Measurements from ENCODE around the gene TRIP6. TPM values are rescaled to one million over a fixed set of nuclear protein-coding genes. Genes with fewer than 3 reads are reported as not detected.

Gene TRIP6
- total and polyA plus RNA-seq, 2 of the 8 experiments (the other 6 are each of a cell fraction or from before 2014, with no cell fraction given) = 88.4 to 103 TPM

DNA sequence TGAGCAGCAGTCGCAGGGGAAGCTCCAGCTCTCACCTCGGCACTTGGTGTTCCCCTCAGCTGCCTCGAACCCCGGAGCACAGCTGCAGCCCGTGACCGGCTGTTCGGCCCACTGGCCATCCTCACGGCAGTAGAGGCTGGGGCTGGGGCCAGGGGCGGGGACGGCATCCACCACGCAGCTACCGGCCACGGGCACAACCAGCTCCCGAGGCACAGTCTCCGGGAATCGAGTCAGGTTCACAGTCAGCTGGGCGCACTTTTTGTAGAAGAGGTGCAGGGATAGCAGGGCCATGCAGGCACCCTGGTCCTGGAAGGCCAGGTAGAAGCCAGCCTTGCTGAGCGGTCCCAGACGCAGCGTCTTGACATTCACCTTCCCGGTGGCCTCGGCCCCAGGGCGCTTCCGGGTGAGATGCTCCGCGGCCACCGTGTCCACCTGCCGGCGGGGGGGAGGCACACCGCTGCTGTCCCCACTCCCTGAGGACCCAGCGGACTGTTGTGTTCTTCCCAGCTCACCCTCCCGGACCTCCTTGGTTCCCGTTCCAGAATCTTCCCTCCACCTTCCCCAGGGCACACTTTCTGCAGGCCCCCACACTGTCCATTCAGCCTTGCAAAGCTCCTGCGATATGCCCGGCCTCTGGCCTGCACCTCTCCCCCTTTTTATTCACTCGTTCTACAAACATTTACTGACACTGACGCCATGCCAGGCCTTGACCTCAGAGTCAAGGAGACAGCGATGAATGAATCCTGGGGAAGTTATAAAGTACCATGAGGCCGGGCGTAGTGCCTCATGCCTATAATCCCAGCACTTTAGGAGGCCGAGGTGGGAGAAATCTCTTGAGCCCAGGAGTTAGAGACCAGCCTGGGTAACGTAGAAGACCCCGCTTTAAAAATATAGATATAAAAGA is 44.7 kb upstream of the TRIP6 start:
- no peaks in the 10 kb centered on the region for H3K27me3 ChIP-seq (replicated peaks in 1 of 4; ENCODE audit: control insufficient read depth in 3 of 4, extremely low read depth in 1 of 4, insufficient read depth in 3 of 4, low read length in 3 of 4)
- TF ChIP-seq HDAC2 (IDR thresholded peaks at IDR 0.05; ENCODE audit: borderline replicate concordance in 1 of 2, low read depth in 2 of 2, low read length in 2 of 2) = no peak
- TF ChIP-seq CTBP2 (IDR thresholded peaks at IDR 0.05; ENCODE audit: borderline replicate concordance, insufficient read depth, insufficient read length, low read length) = no peak
- TF ChIP-seq BACH1 (IDR thresholded peaks at IDR 0.05; ENCODE audit: low read length) = no peak
- TF ChIP-seq RFX5 (IDR thresholded peaks at IDR 0.05; ENCODE audit: borderline replicate concordance, low read depth, low read length) = no peak
- TF ChIP-seq, protein P1, sequence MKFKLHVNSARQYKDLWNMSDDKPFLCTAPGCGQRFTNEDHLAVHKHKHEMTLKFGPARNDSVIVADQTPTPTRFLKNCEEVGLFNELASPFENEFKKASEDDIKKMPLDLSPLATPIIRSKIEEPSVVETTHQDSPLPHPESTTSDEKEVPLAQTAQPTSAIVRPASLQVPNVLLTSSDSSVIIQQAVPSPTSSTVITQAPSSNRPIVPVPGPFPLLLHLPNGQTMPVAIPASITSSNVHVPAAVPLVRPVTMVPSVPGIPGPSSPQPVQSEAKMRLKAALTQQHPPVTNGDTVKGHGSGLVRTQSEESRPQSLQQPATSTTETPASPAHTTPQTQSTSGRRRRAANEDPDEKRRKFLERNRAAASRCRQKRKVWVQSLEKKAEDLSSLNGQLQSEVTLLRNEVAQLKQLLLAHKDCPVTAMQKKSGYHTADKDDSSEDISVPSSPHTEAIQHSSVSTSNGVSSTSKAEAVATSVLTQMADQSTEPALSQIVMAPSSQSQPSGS (IDR thresholded peaks at IDR 0.05; ENCODE audit: low read length) = no peak
- no peak overlapping the region for H2AK5ac ChIP-seq (ENCODE audit: low read depth, low read length)
- no peak overlapping the region for H2BK12ac ChIP-seq (ENCODE audit: low read depth, low read length)
- DNase-seq (ENCODE audit: low read depth in 1 of 2, low spot score in 2 of 2) = no peak
- H4K20me1 ChIP-seq (replicated peaks in 1 of 2; ENCODE audit: control insufficient read depth in 1 of 2, insufficient read depth in 2 of 2, low read length in 2 of 2) = peaks cover 14 to 25% of the 10 kb centered on the region in 2 experiments
- no peak overlapping the region for H3K4me3 ChIP-seq (ENCODE audit: extremely low read depth in 1 of 4, insufficient read depth in 2 of 4, low read depth in 3 of 4, low read length in 4 of 4)
- no peak for FAIRE-seq
- peaks cover 0 to 11% (median 7%) of the 10 kb centered on the region in 4 experiments; a peak in 6 of 7 replicates for H3K4me1 ChIP-seq (replicated peaks in 1 of 4; ENCODE audit: control insufficient read depth in 3 of 4, insufficient read depth in 4 of 4, low read length in 3 of 4)
- H4K8ac ChIP-seq (ENCODE audit: extremely low read depth, insufficient read depth, low read length) = peak overlapping the region; percentile 60; the same call in 1 of the 2 replicates
- H3K14ac ChIP-seq (ENCODE audit: insufficient read length) = no peak overlapping the region
- H3K56ac ChIP-seq (replicated peaks; ENCODE audit: insufficient read length, low read depth, low read length) = no peak overlapping the region
- ChIA-PET POLR2A (ENCODE audit: partially characterized antibody) (interaction anchor here (0.6 to 1.9 kb wide), 8 partner anchors 13 to 139 kb away, joined by 3 to 8 read pairs (median 4); partner anchors contain the start of gene SLC12A9), CTCF (ENCODE audit: partially characterized antibody) (interaction anchor here (0.9 to 5.2 kb wide), 8 partner anchors 13 to 117 kb away, joined by 3 to 48 read pairs (median 4); partner anchors contain the start of genes POP7 and SLC12A9)
- no peak overlapping the region for H3K9ac ChIP-seq (replicated peaks in 1 of 4; ENCODE audit: extremely low read depth in 1 of 4, low read depth in 3 of 4, low read length in 3 of 4)
- H3K9me3 ChIP-seq (ENCODE audit: insufficient read depth in 2 of 2, low read depth in 1 of 2, low read length in 1 of 2) = no peaks in the 10 kb centered on the region
- no peak overlapping the region for H3K4ac ChIP-seq (replicated peaks; ENCODE audit: insufficient read length, low read depth, low read length)
- H2AFZ ChIP-seq (ENCODE audit: low read length) = no peak overlapping the region
- no peak overlapping the region for H4K5ac ChIP-seq (ENCODE audit: insufficient read length, low read depth, low read length)
- H3K79me2 ChIP-seq (ENCODE audit: control insufficient read depth in 1 of 2, insufficient read depth in 2 of 2, low read length in 2 of 2) = peaks cover 7 to 38% of the 10 kb centered on the region in 2 experiments
- H3K23ac ChIP-seq (ENCODE audit: insufficient read length) = no peak overlapping the region
- H2BK120ac ChIP-seq (replicated peaks; ENCODE audit: low read depth, low read length) = no peak overlapping the region
- H2BK15ac ChIP-seq (ENCODE audit: low read length) = no peak overlapping the region
- H3K36me3 ChIP-seq (ENCODE audit: control insufficient read depth in 2 of 4, insufficient read depth in 4 of 4, low read length in 3 of 4) = peaks cover 25 to 60% (median 51%) of the 10 kb centered on the region in 4 experiments; a peak in 7 of 8 replicates
- WGBS, 2 experiments (ENCODE audit: extremely low coverage in 1 of 2, insufficient coverage in 1 of 2, insufficient read length in 1 of 2, insufficient replicate concordance in 2 of 2, low coverage in 1 of 2, low lambda C conversion rate in 2 of 2, missing lambda C conversion rate in 1 of 2) = 92% methylated on average over 34 of the region's 43 CpGs; no CpG with 5 or more reads in 1 of the 2 experiments
- no peak overlapping the region for H3K27ac ChIP-seq (ENCODE audit: low read depth, low read length)
- no peak overlapping the region for H2BK5ac ChIP-seq (ENCODE audit: low read depth, low read length)
- H3K4me2 ChIP-seq (ENCODE audit: insufficient read depth in 1 of 2, low read depth in 2 of 2, low read length in 2 of 2) = no peak overlapping the region
- H3K23me2 ChIP-seq (ENCODE audit: low read depth, low read length) = peaks cover 13% of the 10 kb centered on the region; the same call in 1 of the 2 replicates
- peaks cover 5% of the 10 kb centered on the region; the same call in 1 of the 2 replicates for H3K79me1 ChIP-seq (ENCODE audit: low read depth, low read length)
- H3K18ac ChIP-seq (ENCODE audit: extremely low read depth, low read length) = no peak overlapping the region
- no peak overlapping the region for H2BK20ac ChIP-seq (ENCODE audit: low read length)
- H4K91ac ChIP-seq (replicated peaks; ENCODE audit: insufficient read length, low read length) = no peak overlapping the region
